Activated CD8-positive, alpha-beta memory T cell treated with anti-CD3 and anti-CD28 coated beads, Interleukin-2, amount 50 U/mL, for 4 hours (primary cell): Measurements from ENCODE around the gene RCE1.
A peak's percentile ranks its signal among the peaks of the same experiment; 100 is the strongest.

Source experiments
- DNase-seq: peaks from one replicate; pipeline ENCODE4 v3.0.0-alpha.2; 2020

Gene RCE1

GRCh38 chr11:66857927-66858185 lies 14.6 kb downstream of the RCE1 start:
- DNase-seq = no peak

GRCh38 chr11:66858186-66858938 lies 15.1 kb downstream of the RCE1 start:
- DNase-seq = no peak

GRCh38 chr11:66858939-66859685 lies 15.9 kb downstream of the RCE1 start:
- no peak for DNase-seq

GRCh38 chr11:66859686-66860448 lies 16.6 kb downstream of the RCE1 start:
- DNase-seq = no peak

DNA sequence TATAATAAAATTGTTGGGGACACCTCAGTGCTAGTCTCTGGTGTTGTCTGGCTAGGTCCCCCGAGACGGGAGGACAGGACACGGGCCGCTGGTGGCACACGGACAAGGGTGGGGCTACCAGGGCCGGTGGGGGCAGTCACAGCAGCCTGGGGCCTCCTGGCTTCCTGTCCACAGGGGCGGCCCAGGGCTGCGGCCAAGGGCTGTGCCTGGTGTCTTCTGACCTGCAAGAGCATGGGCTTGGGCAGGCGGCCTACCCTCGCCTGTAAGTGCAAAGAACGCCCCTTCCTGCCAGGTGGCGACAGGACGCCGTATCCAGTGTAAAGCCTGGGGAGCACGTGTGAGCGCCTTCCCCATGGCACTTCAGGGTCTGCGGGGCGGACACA lies 17.2 kb downstream of the RCE1 start:
- DNase-seq = no peak

GRCh38 chr11:66861038-66861773 lies 18.0 kb downstream of the RCE1 start:
- no peak for DNase-seq

- DNase-seq = no peak
These were observed 18.7 kb downstream of the RCE1 start for GRCh38 chr11:66861774-66862558.

DNA sequence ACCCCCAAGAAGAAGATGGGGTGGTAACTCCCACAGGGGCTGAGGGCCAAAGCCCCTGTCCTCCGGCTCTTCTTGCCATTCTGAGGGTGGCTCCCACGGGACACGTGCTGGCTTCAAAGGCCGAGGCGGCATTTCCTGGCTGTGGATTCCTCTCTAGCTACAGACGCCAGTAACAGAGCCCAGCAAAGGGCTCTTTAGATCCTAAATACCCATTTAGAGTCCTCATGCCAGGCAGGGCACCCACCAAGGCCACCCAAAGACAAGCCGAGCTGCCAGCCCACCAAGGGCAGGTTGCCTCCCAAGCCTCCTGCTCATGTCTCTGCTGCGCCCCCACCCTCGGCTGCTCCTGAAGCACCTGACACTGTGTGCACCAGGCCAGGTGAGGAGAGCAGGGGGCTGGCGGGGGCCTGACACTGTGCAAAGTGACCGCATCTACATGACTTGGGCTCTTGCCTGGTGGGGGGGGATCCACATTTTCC lies 19.4 kb downstream of the RCE1 start:
- no peak for DNase-seq

DNA sequence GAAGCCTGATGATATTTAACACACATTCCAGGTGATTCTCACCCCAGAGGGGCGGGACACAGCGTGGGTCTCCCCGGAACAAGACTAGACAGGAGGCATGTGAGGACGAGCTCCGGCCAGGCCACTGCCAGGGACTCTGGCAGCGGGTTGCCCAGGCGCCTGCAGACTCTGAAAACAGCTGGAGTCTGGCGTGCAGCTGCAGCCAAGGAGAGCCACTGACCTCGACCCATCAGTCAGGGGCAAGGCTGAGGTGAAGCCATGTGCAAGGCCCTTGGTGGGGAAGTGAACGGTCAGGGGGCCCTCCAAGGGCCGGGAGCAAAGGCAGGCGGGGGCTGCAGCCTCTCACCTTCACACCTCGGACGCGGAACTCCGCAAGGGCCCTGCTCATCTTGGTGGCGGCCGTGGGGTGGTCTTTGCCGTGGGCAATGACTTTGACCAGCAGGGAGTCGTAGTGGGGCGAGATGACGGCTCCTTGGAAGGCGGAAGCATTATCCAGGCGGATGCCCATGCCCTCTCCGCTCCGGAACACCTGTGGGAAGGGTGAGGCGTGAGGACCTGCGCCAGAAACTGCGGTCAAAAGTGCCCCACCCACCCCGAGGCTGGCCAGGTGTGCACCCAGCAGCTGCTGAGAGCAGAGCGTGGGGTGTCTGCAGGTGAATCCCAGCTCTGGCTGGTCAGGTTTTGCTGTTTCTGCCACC lies 20.3 kb downstream of the RCE1 start:
- DNase-seq = no peak

DNA sequence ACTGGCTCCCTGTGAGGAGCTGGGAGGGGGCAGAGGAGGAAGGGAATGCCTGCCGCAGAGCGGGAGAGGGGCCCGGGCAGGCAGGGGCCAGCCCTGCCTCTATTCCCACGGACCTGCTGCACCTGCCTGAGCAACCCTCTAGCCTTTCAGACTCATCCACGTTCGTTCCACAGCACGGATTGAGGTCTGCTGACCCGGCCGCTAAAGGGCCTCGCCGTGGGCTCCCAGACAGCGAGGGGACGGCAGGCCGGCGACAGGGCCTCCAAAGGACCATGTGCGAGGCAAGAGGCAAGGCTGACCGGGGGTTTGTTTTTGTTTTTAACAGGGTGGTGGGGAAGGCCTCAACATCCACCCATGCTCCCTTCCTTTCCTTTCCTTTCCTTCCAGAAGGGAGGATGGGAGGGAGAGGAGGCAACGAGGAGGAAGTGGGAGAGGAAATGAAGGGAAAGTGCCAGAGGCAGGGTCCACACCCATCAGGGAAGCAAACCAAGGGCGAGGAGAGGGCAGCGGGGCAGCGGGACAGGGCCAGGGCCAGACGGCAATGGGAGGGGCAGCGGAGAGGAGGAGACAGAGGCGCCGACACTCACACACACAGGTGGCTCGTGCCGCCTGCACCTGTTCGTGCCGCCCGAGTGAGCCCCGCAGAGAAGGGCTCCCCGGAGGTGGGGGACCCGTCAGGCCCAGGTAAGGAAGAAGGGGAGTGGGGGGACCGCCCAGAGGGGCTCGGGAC lies 21.1 kb downstream of the RCE1 start:
- DNase-seq = no peak

- DNase-seq = no peak
These were observed 21.9 kb downstream of the RCE1 start for GRCh38 chr11:66864924-66865697.

DNA sequence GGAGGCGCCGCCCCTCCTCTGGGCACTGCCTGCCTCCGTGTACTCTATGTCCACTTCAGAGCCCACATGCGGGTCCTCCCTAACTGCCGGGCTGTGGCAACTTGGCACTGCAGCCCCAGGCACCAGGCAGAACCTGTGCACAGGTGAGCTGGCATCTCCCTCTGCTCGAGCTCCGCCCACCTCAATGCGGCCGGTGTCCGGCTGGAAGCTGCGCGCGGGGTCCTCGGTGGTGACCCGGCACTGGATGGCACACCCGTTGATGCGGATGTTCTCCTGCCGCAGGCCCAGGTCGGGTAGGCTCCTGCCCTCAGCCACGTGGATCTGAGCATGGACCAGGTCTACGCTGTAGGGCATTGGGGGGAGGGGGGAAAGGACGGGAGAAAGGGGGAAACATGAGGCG lies 22.8 kb downstream of the RCE1 start:
- no peak for DNase-seq

- no peak for DNase-seq
These were observed 23.3 kb downstream of the RCE1 start for GRCh38 chr11:66866511-66866986.

DNA sequence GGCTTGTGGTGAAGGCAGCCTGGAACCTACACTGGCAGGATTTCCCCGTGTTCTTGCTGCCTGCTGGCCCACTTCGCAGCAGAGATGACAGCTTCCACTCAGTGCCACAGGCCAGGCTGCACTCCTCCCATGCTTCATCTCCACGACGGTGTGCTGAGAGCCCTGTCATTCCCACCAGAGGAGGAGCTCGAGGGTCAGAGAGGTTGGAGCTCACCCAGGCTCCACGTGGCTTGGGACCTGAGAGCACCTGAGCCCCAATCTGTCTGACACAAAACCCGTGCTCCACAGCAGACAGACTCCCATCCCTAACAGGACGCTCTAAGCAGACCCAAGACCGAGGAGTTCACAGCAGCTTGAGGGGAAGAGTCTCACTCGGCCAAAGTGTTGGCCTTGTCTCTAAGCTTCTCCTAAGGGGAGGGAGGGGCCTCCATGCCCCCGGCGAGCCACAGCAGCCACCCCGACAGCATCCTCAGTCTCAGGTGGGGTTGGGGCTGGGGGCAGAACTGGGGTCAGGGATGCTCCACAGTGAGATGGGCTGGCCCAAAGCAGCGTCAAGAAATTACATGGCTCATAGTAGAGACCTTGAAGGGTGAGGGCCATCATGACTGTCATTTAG lies 24.3 kb downstream of the RCE1 start:
- DNase-seq = no peak

DNA sequence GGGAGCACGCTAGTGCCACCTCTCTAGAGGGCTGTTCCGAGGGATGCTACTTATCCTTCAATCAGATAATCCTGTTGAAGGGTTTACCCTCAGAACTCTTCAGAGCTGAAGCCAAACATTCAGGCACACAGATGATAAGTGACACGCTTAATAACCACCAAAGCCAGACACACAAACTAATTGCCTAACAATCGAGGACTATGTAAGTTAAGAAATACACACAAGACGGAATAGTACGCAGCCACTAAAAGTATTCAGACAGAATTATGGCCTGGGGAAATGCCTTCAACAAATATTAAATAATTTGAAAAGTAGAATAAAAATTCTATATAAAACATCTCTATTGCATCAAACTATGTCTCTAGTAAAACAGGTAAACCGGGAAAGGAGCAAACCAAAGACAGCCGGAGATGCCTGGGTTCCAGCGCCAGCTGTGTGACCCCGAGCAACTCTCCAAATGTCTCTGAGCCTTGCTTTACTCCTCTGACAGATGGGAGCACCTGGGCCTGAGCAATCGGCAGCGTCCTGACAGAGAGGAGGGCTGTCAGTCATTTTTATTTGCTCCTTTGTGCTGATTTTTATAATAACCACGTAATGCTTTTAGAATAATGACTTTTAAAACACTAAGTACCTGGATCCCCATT lies 25.0 kb downstream of the RCE1 start:
- no peak for DNase-seq

DNA sequence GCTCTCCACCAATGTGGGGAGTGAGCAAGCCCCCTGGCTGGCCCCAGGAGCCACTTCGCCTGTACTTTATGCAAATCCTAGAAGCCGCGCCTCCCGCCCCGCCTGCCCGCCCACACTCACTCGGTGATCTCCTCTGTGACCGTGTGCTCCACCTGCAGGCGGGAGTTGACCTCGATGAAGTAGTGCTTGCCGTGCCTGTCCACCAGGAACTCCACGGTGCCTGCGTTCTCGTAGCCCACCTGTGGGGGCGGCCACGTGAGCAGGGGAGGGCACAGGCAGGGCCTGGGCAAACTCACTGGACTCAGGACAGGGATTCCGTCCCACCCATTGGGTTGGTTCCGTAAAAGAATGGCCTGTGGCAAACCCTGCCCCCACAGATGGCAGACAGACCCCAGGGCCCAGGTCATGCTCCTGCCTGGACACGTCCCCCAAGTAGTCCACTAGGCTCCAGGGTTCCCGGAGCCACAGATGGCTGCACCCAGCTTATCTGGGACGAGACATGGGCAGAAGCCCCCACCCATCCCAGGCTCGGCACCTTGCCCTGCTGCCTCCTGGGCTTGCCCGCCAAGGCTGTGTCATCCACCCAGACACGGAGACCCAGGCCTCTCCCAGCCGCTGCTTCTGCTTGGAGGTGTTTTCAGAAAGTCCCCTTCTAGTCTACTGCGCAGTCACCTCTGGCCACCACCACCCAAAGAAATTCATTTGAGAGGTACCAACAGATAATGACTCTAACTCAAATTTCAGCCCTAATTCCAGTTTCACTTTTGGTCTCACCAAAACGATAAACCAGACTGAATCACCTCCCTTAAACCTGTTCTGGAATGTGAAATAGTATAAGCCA lies 25.7 kb downstream of the RCE1 start:
- peak; percentile 80 for DNase-seq

DNA sequence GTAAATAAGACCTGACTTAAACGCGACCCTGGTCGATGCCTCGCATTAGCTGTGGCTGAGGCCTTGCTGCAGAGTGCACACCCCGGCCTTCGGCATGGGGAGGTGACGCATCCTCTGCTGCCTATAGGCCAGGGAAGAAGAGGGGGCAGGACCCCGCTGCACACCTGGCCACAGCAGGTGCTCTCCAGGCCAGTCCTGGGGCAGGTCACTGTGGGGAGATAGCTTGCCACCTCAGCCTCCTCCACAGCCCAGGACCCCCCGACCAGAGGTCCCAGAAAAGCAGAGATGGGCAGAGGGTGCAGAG lies 26.3 kb downstream of the RCE1 start:
- no peak for DNase-seq

- DNase-seq = no peak
These were observed 26.9 kb downstream of the RCE1 start for GRCh38 chr11:66870131-66870530.
